Tibial nerve (tissue), 4 donors: Measurements from ENCODE around the gene CPS1. TPM values are rescaled to one million over a fixed set of nuclear protein-coding genes. Genes with fewer than 3 reads are reported as not detected.

ENCODE experiments used
- DNase-seq, 2 donors: peaks; one replicate each; pipeline ENCODE4 v3.0.0-alpha.2; 2019; ENCODE audit warnings: low spot score in 2 of 2
- H3K27ac ChIP-seq, 4 donors: fragments of 200-600 bp; sonication (generic) in 3 of 4; one replicate each; pipeline ENCODE4 v1.5.1; 2017 to 2019; ENCODE audit warnings: mild to moderate bottlenecking in 1 of 4
- H3K27me3 ChIP-seq, 2 donors: fragments of 200-600 bp; sonication (generic) in 1 of 2; one replicate each; pipeline versions ENCODE4 v1.5.1 to v1.6.0; 2017 to 2019
- H3K36me3 ChIP-seq, 3 donors: fragments of 200-600 bp; sonication (generic); one replicate each; pipeline ENCODE4 v1.5.1; 2018 to 2019
- H3K4me1 ChIP-seq, 4 donors: fragments of 200-600 bp; sonication (generic) in 3 of 4; one replicate each; pipeline ENCODE4 v1.5.1; 2017 to 2019
- H3K4me3 ChIP-seq, 4 donors: fragments of 200-600 bp; sonication (generic) in 3 of 4; one replicate each; pipeline ENCODE4 v1.5.1; 2017 to 2019; ENCODE audit warnings: mild to moderate bottlenecking in 1 of 4, moderate library complexity in 1 of 4
- H3K9me3 ChIP-seq, 4 donors: fragments of 200-600 bp; sonication (generic) in 3 of 4; one replicate each; pipeline ENCODE4 v1.5.1; 2017 to 2019
- EP300 ChIP-seq, 2 donors: sonication (generic); formaldehyde crosslinking; IDR thresholded peaks; one replicate each; pipeline ENCODE4 v1.6.1; 2017; ENCODE audit warnings: antibody characterized with exemption in 2 of 2, mild to moderate bottlenecking in 1 of 2
- POLR2A ChIP-seq, 2 donors: fragments of 450-650 bp; IDR thresholded peaks; one replicate each; pipeline ENCODE4 v1.6.1; 2017; ENCODE audit warnings: antibody characterized with exemption in 2 of 2, mild to moderate bottlenecking in 2 of 2, moderate library complexity in 2 of 2
- WGBS, 2 donors: methylation state at CpG; one replicate each; pipeline ENCODE4 v1.1.5; 2018; 5-methylcytosine and 5-hydroxymethylcytosine counted together
- total RNA-seq, 4 donors: library from RNA; depleted of rRNA; stranded (reverse); fragments of >200 nt; gene quantifications; one replicate each; pipeline ENCODE4 v1.1.0, GENCODE V29; 2016
- TF ChIP-seq, protein P1 (sequence below), 5 experiments: fragments of 200-600 bp in 3 of 5; fragments of 450-650 bp in 2 of 5; sonication (generic) in 3 of 5; IDR thresholded peaks; one replicate each; pipeline ENCODE4 v1.5.1; 2016 to 2019; ENCODE audit warnings: antibody characterized with exemption in 5 of 5, mild to moderate bottlenecking in 3 of 5, moderate library complexity in 2 of 5

Gene CPS1
- total RNA-seq, 4 donors from 2014 or later, result 5.9 to 15.1 (median 7.7) TPM

GRCh38 chr2:210561475-210561874, 5.1 kb downstream of the CPS1 start:
- H3K27ac ChIP-seq, result no peak overlapping the region
- TF ChIP-seq POLR2A (IDR thresholded peaks at IDR 0.05) (no peak), EP300 (IDR thresholded peaks at IDR 0.05) (no peak)
- TF ChIP-seq, protein P1, sequence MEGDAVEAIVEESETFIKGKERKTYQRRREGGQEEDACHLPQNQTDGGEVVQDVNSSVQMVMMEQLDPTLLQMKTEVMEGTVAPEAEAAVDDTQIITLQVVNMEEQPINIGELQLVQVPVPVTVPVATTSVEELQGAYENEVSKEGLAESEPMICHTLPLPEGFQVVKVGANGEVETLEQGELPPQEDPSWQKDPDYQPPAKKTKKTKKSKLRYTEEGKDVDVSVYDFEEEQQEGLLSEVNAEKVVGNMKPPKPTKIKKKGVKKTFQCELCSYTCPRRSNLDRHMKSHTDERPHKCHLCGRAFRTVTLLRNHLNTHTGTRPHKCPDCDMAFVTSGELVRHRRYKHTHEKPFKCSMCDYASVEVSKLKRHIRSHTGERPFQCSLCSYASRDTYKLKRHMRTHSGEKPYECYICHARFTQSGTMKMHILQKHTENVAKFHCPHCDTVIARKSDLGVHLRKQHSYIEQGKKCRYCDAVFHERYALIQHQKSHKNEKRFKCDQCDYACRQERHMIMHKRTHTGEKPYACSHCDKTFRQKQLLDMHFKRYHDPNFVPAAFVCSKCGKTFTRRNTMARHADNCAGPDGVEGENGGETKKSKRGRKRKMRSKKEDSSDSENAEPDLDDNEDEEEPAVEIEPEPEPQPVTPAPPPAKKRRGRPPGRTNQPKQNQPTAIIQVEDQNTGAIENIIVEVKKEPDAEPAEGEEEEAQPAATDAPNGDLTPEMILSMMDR (IDR thresholded peaks at IDR 0.05), result no peak
- no peaks in the 10 kb centered on the region for H3K27me3 ChIP-seq
- WGBS, 2 donors, result 84 to 91% methylated on average over 5 of the region's 5 CpGs
- H3K4me3 ChIP-seq, result no peak overlapping the region
- no peaks in the 10 kb centered on the region for H3K36me3 ChIP-seq
- DNase-seq, result no peak
- no peaks in the 10 kb centered on the region for H3K9me3 ChIP-seq
- no peaks in the 10 kb centered on the region for H3K4me1 ChIP-seq

GRCh38 chr2:210562091-210562490, 5.7 kb downstream of the CPS1 start:
- DNase-seq, result no peak
- H3K36me3 ChIP-seq, result no peaks in the 10 kb centered on the region
- no peak overlapping the region for H3K4me3 ChIP-seq
- no peaks in the 10 kb centered on the region for H3K9me3 ChIP-seq
- no peaks in the 10 kb centered on the region for H3K4me1 ChIP-seq
- H3K27ac ChIP-seq, result no peak overlapping the region
- 38 to 94% methylated on average over 1 of the region's 1 CpG for WGBS, 2 donors
- no peak for TF ChIP-seq EP300 (IDR thresholded peaks at IDR 0.05)
- no peaks in the 10 kb centered on the region for H3K27me3 ChIP-seq

DNA sequence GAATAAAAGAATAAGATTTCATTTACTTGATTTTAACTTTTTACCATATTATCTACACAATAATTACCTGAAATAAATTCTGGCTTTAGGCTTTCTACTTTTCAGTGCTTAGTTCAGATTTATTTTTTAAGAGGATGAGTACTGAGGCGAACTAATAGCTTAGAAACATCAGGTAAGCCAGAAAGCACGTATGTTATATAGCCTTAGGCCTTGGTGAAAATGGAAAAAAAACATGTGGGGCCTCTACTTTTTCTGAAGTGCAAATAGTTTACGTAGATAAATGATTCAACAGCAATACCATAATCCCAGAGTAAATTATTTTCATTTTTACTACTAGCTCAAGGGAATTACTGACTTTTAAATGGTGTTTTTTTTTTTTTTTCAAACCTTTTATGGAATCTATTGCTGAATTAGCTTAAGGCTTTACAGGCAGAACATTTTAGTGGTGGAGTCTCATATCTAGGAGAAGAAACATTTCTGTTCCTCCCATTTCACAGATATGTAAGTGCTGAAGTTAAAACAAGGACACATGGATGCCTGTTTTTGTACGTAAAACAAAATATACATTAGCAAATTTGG, 6.2 kb downstream of the CPS1 start:
- TF ChIP-seq, protein P1 (IDR thresholded peaks at IDR 0.05), result no peak
- TF ChIP-seq EP300 (IDR thresholded peaks at IDR 0.05) (no peak), POLR2A (IDR thresholded peaks at IDR 0.05) (no peak)
- Histone ChIP-seq H3K27ac (no peak overlapping the region), H3K27me3 (no peaks in the 10 kb centered on the region), H3K4me3 (no peak overlapping the region), H3K4me1 (no peaks in the 10 kb centered on the region), H3K9me3 (no peaks in the 10 kb centered on the region), H3K36me3 (no peaks in the 10 kb centered on the region)
- 89 to 94% methylated on average over 4 of the region's 4 CpGs for WGBS, 2 donors
- no peak for DNase-seq

DNA sequence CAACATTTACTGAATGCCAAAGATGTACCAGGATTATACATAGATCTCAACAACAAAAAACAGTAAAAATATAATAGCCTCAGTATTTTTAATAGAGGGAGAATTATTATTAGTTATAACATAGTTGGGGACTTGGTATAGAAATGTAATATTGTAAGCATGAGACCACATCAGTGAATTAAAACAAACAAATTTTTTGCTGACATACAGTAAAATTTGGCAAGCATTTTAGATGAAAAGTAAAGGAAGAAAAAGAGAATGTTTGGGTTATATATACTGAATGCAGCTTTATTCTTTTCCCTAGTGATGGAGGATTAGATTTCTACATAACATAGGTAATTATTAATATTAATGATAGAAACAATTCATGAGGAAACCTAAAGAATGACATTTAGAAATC, 10.9 kb downstream of the CPS1 start:
- H3K4me3 ChIP-seq, result no peak overlapping the region
- no peak overlapping the region for H3K27ac ChIP-seq
- no peaks in the 10 kb centered on the region for H3K36me3 ChIP-seq
- TF ChIP-seq POLR2A (IDR thresholded peaks at IDR 0.05) (no peak), EP300 (IDR thresholded peaks at IDR 0.05) (no peak)
- TF ChIP-seq, protein P1 (IDR thresholded peaks at IDR 0.05), result no peak
- H3K27me3 ChIP-seq, result no peaks in the 10 kb centered on the region
- H3K9me3 ChIP-seq, result no peaks in the 10 kb centered on the region
- no peak for DNase-seq
- no peaks in the 10 kb centered on the region for H3K4me1 ChIP-seq

DNA sequence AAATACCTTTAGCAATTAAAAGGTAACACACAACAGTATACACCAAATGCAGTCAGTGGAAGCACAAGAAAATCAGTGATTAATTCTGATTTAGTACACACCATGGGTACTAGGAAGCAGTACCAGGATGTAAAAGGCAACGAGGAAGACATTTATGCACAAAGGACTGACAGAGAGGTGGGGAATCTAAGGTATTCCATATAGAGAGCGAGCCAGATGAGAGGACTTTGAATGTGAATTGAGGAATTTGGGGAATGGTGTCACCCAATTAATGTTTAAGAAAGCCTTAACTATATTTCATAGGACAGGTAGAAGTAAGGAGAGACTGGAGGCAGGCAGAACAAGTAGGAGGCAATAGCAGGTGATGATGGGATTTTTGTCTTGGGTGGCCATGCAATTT, 11.7 kb downstream of the CPS1 start:
- Histone ChIP-seq H3K4me1 (no peaks in the 10 kb centered on the region), H3K27me3 (no peaks in the 10 kb centered on the region), H3K27ac (no peak overlapping the region), H3K9me3 (no peaks in the 10 kb centered on the region), H3K36me3 (no peaks in the 10 kb centered on the region), H3K4me3 (no peak overlapping the region)
- TF ChIP-seq EP300 (IDR thresholded peaks at IDR 0.05) (no peak), POLR2A (IDR thresholded peaks at IDR 0.05) (no peak)
- TF ChIP-seq, protein P1 (IDR thresholded peaks at IDR 0.05), result no peak
- DNase-seq, result no peak
- 72 to 82% methylated on average over 2 of the region's 2 CpGs for WGBS, 2 donors
